Measurements from ENCODE around the gene SIRT6.
"Not testable (repeated sequence)": the region's sequence is repeated elsewhere in the genome, so short reads cannot be mapped to it uniquely, and the experiment has no call there.

Gene SIRT6

GRCh38 chr19:4198467-4199126 lies 16.2 kb upstream of the SIRT6 start:
- DNase-seq, result no peak

- DNase-seq, result no peak
These were observed 15.5 kb upstream of the SIRT6 start for GRCh38 chr19:4197625-4198466.

GRCh38 chr19:4197228-4197624 lies 14.9 kb upstream of the SIRT6 start:
- no peak for DNase-seq

- no peak for DNase-seq
These were observed 14.3 kb upstream of the SIRT6 start for GRCh38 chr19:4196587-4197148.

GRCh38 chr19:4196009-4196408 lies 13.6 kb upstream of the SIRT6 start:
- DNase-seq, result no peak

- DNase-seq, result no peak
These were observed 12.0 kb upstream of the SIRT6 start for GRCh38 chr19:4194353-4194752.

GRCh38 chr19:4192537-4192936 lies 10.2 kb upstream of the SIRT6 start:
- DNase-seq, result not testable (repeated sequence)

- DNase-seq, result no peak
These were observed 7.3 kb upstream of the SIRT6 start for GRCh38 chr19:4189641-4190040.

GRCh38 chr19:4187313-4188122 lies 5.2 kb upstream of the SIRT6 start:
- no peak for DNase-seq

- DNase-seq, result peak; percentile 51
These were observed 4.0 kb upstream of the SIRT6 start for GRCh38 chr19:4186087-4186993.

GRCh38 chr19:4185413-4186086 lies 3.2 kb upstream of the SIRT6 start:
- no peak for DNase-seq

- DNase-seq, result no peak
These were observed 2.5 kb upstream of the SIRT6 start for GRCh38 chr19:4184718-4185352.

GRCh38 chr19:4183967-4184717 lies 1.8 kb upstream of the SIRT6 start:
- no peak for DNase-seq

GRCh38 chr19:4181053-4181508 lies 1.3 kb downstream of the SIRT6 start:
- DNase-seq, result no peak

GRCh38 chr19:4178990-4179389 lies 3.4 kb downstream of the SIRT6 start:
- DNase-seq, result no peak

GRCh38 chr19:4177146-4177545 lies 5.2 kb downstream of the SIRT6 start:
- DNase-seq, result no peak

- DNase-seq, result no peak
These were observed 6.8 kb downstream of the SIRT6 start for GRCh38 chr19:4175669-4175931.

- DNase-seq, result no peak
These were observed 7.3 kb downstream of the SIRT6 start for GRCh38 chr19:4174895-4175668.

- no peak for DNase-seq
These were observed 8.0 kb downstream of the SIRT6 start for GRCh38 chr19:4174213-4174894.

Measured in NCI-H1105 (cell line).